ENCODE measurements around the gene MON1B. TPM values are rescaled to one million over a fixed set of nuclear protein-coding genes. Genes with fewer than 3 reads are reported as not detected.
A peak's percentile ranks its signal among the peaks of the same experiment; 100 is the strongest.

Gene MON1B
- total and polyA plus RNA-seq, 2 of the 13 experiments (the other 11 are each of a cell fraction or from before 2014, with no cell fraction given), result 13.4 to 15.6 TPM

GRCh38 chr16:77190478-77191258 is at the start of gene MON1B (continued):
- TF ChIP-seq DMTF1 (CRISPR knock-in tag; IDR thresholded peaks at IDR 0.05), result 0 out of 2 replicates have a peak, but pooled peaks have one; percentile 54
- TF ChIP-seq MAFK (conservative IDR thresholded peaks at IDR 0.05 in 1 of 2, IDR thresholded peaks at IDR 0.05 in 1 of 2; ENCODE audit: low read length in 2 of 2), result peak; percentile 36 to 48; a peak in 2 of 4 replicates
- no peak for TF ChIP-seq ZNF776 (CRISPR knock-in tag; IDR thresholded peaks at IDR 0.05)
- no peak for TF ChIP-seq ZBTB14 (CRISPR knock-in tag; IDR thresholded peaks at IDR 0.05)
- TF ChIP-seq ZNF768 (CRISPR knock-in tag; IDR thresholded peaks at IDR 0.05), result no peak; the same call in 1 of the 2 replicates
- TF ChIP-seq CCAR2 (optimal IDR thresholded peaks at IDR 0.05; ENCODE audit: low read depth, low read length), result no peak
- peak; percentile 24; the same call in 1 of the 2 replicates for TF ChIP-seq NCOA1 (CRISPR knock-in tag; IDR thresholded peaks at IDR 0.05)
- peak; percentile 91; the same call in 1 of the 2 replicates for TF ChIP-seq RFXAP (CRISPR knock-in tag; IDR thresholded peaks at IDR 0.05; ENCODE audit: borderline replicate concordance)
- 0 out of 2 replicates have a peak, but pooled peaks have one; percentile 14 for TF ChIP-seq NFE2 (CRISPR knock-in tag; IDR thresholded peaks at IDR 0.05)
- peak; percentile 30 for TF ChIP-seq TBL1XR1 (IDR thresholded peaks at IDR 0.05; ENCODE audit: borderline replicate concordance, low read length, partially characterized antibody)
- TF ChIP-seq FOXK1 (CRISPR knock-in tag; IDR thresholded peaks at IDR 0.05; ENCODE audit: borderline replicate concordance, low read depth), result peak; percentile 81; the same call in 1 of the 2 replicates
- no peak for TF ChIP-seq ZNF646 (CRISPR knock-in tag; IDR thresholded peaks at IDR 0.05)
- TF ChIP-seq RFX3 (CRISPR knock-in tag; IDR thresholded peaks at IDR 0.05), result no peak; the same call in 1 of the 2 replicates
- TF ChIP-seq SP4 (CRISPR knock-in tag; IDR thresholded peaks at IDR 0.05), result peak; percentile 88
- TF ChIP-seq MIXL1 (CRISPR knock-in tag; IDR thresholded peaks at IDR 0.05), result peak; percentile 32; the same call in 1 of the 2 replicates
- TF ChIP-seq REPIN1 (CRISPR knock-in tag; IDR thresholded peaks at IDR 0.05; ENCODE audit: borderline replicate concordance, low read depth), result peak; percentile 83
- no peak; the same call in none of the 2 replicates for TF ChIP-seq RXRB (CRISPR knock-in tag; IDR thresholded peaks at IDR 0.05; ENCODE audit: borderline replicate concordance)
